ENCODE data around the gene PLAAT3.
A peak's percentile ranks its signal among the peaks of the same experiment; 100 is the strongest.
"Not testable (repeated sequence)": the region's sequence is repeated elsewhere in the genome, so short reads cannot be mapped to it uniquely, and the experiment has no call there.

Gene PLAAT3

DNA sequence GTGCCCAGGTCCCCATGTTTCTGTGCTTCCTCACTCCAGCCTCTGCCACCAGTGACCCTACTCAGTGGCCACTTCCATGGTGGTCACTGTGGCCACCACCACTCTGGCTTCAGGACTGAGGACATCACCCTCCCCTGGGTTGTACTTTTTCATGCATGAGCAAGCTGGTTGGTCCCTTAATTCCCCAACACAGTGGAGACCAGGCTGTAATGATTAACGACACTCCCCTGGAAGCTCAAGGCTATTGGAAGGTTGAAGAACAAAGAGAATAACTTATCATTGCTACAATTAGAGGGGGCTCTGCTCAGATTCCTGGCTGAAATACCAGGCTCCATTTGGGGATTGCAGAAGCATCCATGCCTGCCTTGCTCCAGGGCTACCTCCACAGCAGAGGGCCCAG is 67.2 kb downstream of the PLAAT3 start:
- ATAC-seq (ENCODE audit: insufficient read depth, low read depth): no peak
- TF ChIP-seq EZH2 (IDR thresholded peaks at IDR 0.05; ENCODE audit: borderline replicate concordance, low read depth, low read length, severe bottlenecking): no peak
- TF ChIP-seq, protein P1, sequence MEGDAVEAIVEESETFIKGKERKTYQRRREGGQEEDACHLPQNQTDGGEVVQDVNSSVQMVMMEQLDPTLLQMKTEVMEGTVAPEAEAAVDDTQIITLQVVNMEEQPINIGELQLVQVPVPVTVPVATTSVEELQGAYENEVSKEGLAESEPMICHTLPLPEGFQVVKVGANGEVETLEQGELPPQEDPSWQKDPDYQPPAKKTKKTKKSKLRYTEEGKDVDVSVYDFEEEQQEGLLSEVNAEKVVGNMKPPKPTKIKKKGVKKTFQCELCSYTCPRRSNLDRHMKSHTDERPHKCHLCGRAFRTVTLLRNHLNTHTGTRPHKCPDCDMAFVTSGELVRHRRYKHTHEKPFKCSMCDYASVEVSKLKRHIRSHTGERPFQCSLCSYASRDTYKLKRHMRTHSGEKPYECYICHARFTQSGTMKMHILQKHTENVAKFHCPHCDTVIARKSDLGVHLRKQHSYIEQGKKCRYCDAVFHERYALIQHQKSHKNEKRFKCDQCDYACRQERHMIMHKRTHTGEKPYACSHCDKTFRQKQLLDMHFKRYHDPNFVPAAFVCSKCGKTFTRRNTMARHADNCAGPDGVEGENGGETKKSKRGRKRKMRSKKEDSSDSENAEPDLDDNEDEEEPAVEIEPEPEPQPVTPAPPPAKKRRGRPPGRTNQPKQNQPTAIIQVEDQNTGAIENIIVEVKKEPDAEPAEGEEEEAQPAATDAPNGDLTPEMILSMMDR (IDR thresholded peaks at IDR 0.05; ENCODE audit: borderline replicate concordance, extremely low read depth, low read length, poor library complexity, severe bottlenecking): no peak
- Histone ChIP-seq H3K4me2 (ENCODE audit: insufficient read depth, low read length) (no peak overlapping the region), H3K4me3 (ENCODE audit: low read depth in 1 of 2, low read length in 2 of 2) (no peak overlapping the region), H2AFZ (ENCODE audit: low read depth, low read length) (no peak overlapping the region), H3K79me2 (ENCODE audit: insufficient read depth, low read length) (no peaks in the 10 kb centered on the region), H4K20me1 (ENCODE audit: insufficient read depth, low read length) (no peaks in the 10 kb centered on the region), H3K9me3 (ENCODE audit: insufficient read depth, low read length, severe bottlenecking) (no peaks in the 10 kb centered on the region), H3K36me3 (ENCODE audit: insufficient read depth, low read length) (no peaks in the 10 kb centered on the region; the same call in 1 of the 2 replicates), H3K9ac (ENCODE audit: low read depth, low read length) (no peak overlapping the region), H3K4me1 (ENCODE audit: insufficient read depth, low read length) (peaks cover 17% of the 10 kb centered on the region), H3K27me3 (ENCODE audit: insufficient read depth, low read length, poor library complexity) (no peaks in the 10 kb centered on the region), H3K27ac (ENCODE audit: low read length) (no peak overlapping the region)
- DNase-seq: no peak

DNA sequence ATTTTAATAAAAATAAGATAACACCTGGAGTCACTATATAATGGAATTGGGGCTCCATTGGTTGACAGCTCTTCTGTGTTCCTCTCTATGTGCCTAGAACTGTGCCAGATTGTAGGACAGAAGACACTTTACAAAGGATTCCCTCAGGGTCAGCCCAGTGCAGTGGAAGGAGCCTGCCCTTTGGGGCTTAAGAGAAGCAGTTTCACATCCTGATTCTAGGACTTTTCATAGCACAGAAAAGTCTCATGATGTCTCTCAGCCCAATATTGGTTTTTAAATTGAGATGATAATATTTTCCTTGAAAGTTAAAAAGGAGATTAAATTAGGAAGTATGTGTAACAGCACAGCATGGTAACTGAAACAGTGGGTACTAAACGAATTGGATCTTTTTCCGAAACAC is 70.5 kb downstream of the PLAAT3 start:
- no peak overlapping the region for H3K27ac ChIP-seq (ENCODE audit: low read length)
- no peaks in the 10 kb centered on the region for H3K27me3 ChIP-seq (ENCODE audit: insufficient read depth, low read length, poor library complexity)
- peaks cover 1% of the 10 kb centered on the region; the same call in 1 of the 2 replicates for H3K4me1 ChIP-seq (ENCODE audit: insufficient read depth, low read length)
- no peak for ATAC-seq (ENCODE audit: insufficient read depth, low read depth)
- no peak overlapping the region for H3K9ac ChIP-seq (ENCODE audit: low read depth, low read length)
- no peaks in the 10 kb centered on the region for H4K20me1 ChIP-seq (ENCODE audit: insufficient read depth, low read length)
- no peak overlapping the region for H3K4me3 ChIP-seq (ENCODE audit: low read depth in 1 of 2, low read length in 2 of 2)
- no peak for DNase-seq
- H3K36me3 ChIP-seq (ENCODE audit: insufficient read depth, low read length): no peaks in the 10 kb centered on the region; the same call in 1 of the 2 replicates
- H2AFZ ChIP-seq (ENCODE audit: low read depth, low read length): no peak overlapping the region
- H3K9me3 ChIP-seq (ENCODE audit: insufficient read depth, low read length, severe bottlenecking): no peaks in the 10 kb centered on the region
- TF ChIP-seq, protein P1 (IDR thresholded peaks at IDR 0.05; ENCODE audit: borderline replicate concordance, extremely low read depth, low read length, poor library complexity, severe bottlenecking): no peak
- TF ChIP-seq EZH2 (IDR thresholded peaks at IDR 0.05; ENCODE audit: borderline replicate concordance, low read depth, low read length, severe bottlenecking): no peak
- H3K4me2 ChIP-seq (ENCODE audit: insufficient read depth, low read length): no peak overlapping the region
- H3K79me2 ChIP-seq (ENCODE audit: insufficient read depth, low read length): no peaks in the 10 kb centered on the region

DNA sequence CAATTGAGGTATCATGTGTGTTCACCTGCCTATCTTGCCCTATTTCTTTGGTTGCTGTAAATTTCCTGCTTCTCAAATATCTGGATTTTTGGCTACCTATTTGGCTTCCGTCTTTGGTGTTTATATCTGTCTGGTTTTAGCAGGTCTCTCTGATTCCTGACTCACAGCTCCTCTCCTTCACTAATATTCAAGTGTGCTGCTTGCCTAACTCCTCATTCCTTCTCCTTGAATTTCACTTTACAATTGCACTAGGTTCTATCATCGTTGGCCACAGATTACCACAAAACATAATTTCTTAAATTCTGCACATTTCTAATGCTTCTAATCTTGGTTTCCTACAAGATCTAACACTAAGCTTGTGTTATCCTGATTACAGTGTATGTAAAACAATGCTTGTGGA is 71.7 kb downstream of the PLAAT3 start:
- not testable (repeated sequence) for H3K9me3 ChIP-seq (ENCODE audit: insufficient read depth, low read length, severe bottlenecking); H3K4me2 ChIP-seq (ENCODE audit: insufficient read depth, low read length); H2AFZ ChIP-seq (ENCODE audit: low read depth, low read length); DNase-seq; ATAC-seq (ENCODE audit: insufficient read depth, low read depth); H3K79me2 ChIP-seq (ENCODE audit: insufficient read depth, low read length); H3K36me3 ChIP-seq (ENCODE audit: insufficient read depth, low read length); H3K27me3 ChIP-seq (ENCODE audit: insufficient read depth, low read length, poor library complexity); H3K9ac ChIP-seq (ENCODE audit: low read depth, low read length); H3K27ac ChIP-seq (ENCODE audit: low read length); H3K4me3 ChIP-seq (ENCODE audit: low read depth in 1 of 2, low read length in 2 of 2); H4K20me1 ChIP-seq (ENCODE audit: insufficient read depth, low read length)
- peaks cover 13% of the 10 kb centered on the region for H3K4me1 ChIP-seq (ENCODE audit: insufficient read depth, low read length)

DNA sequence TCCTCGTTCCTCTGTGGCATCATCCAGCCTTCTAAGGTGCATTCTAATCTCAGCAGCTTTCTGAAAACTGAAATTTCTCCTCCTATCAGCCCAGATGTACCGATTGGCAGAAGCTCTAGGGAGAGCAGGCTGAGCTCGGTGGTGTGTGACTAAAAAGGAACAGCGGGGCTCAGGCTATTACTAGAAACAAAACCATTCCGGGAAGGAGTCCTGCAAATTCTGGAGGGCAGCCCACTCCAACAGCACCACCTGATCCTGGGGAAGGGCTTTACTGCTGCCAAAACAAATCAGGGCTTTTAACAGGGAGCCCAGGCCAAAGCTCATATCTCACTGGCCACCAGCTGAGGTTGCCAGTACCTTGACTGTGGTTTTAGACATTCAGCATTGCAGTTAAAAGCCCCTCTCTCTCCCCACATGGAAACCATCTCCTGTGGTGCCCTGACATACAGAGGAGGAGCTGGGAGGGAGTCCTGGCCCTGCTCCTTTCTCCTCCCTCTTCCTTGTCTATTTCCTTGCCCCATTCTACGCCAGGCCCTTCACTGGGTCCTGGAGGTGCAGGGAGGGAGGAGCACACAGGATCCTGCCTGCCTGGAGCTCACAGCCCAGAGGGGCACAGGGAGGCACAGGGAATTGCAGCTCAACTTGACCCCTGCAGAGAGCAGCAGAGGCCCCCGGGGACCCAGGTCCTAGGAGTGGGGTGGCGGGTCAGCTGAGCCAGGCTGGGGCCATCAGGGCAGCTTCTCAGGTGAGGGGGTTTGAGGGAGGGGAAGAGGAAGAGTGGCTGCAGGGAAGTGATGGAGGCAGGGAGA is 76.7 kb downstream of the PLAAT3 start:
- Histone ChIP-seq H2AFZ (ENCODE audit: low read depth, low read length) (peak overlapping the region; percentile 94), H3K36me3 (ENCODE audit: insufficient read depth, low read length) (no peaks in the 10 kb centered on the region), H3K9me3 (ENCODE audit: insufficient read depth, low read length, severe bottlenecking) (no peaks in the 10 kb centered on the region), H3K79me2 (ENCODE audit: insufficient read depth, low read length) (no peaks in the 10 kb centered on the region), H4K20me1 (ENCODE audit: insufficient read depth, low read length) (no peaks in the 10 kb centered on the region), H3K4me3 (ENCODE audit: low read depth in 1 of 2, low read length in 2 of 2) (peak overlapping the region; percentile 34 to 65; a peak in 3 of 4 replicates), H3K9ac (ENCODE audit: low read depth, low read length) (peak overlapping the region; percentile 67), H3K27ac (ENCODE audit: low read length) (peak overlapping the region; percentile 84), H3K27me3 (ENCODE audit: insufficient read depth, low read length, poor library complexity) (no peaks in the 10 kb centered on the region), H3K4me1 (ENCODE audit: insufficient read depth, low read length) (peaks cover 37% of the 10 kb centered on the region), H3K4me2 (ENCODE audit: insufficient read depth, low read length) (peak overlapping the region; percentile 89)
- DNase-seq: peak; percentile 33
- peak; percentile 60 for ATAC-seq (ENCODE audit: insufficient read depth, low read depth)
- TF ChIP-seq EZH2 (IDR thresholded peaks at IDR 0.05; ENCODE audit: borderline replicate concordance, low read depth, low read length, severe bottlenecking): no peak
- TF ChIP-seq, protein P1 (IDR thresholded peaks at IDR 0.05; ENCODE audit: borderline replicate concordance, extremely low read depth, low read length, poor library complexity, severe bottlenecking): peak; percentile 37
